Activated T-cell treated with anti-CD3 and anti-CD28 coated beads for 4 hours (primary cell): ENCODE data around the gene PTGDS.
"Not testable (repeated sequence)": the region's sequence is repeated elsewhere in the genome, so short reads cannot be mapped to it uniquely, and the experiment has no call there.

ENCODE experiments used
- DNase-seq: peaks from one replicate; pipeline ENCODE4 v3.0.0-alpha.2; 2020

PTGDS gene

GRCh38 chr9:136992819-136993369, 15.6 kb downstream of the PTGDS start:
- no peak for DNase-seq

- DNase-seq: no peak
These were observed 17.0 kb downstream of the PTGDS start for GRCh38 chr9:136994180-136994887.

DNA sequence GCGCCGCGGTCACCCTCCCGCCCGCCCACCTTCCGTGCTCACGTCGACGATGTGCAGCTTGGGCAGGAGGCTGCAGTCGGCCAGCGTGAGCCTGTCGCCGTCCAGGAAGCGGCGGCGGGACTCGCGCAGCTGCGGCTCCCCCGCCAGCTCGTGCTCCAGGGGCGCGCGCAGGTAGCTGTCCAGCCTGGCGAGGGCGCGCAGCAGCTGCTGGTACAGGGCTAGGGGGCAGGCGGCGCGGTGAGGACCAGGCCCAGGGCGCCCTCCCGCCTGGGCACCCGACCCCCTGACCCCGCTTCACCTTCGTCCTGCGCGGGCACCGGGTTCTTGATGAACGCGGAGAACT, 17.6 kb downstream of the PTGDS start:
- no peak for DNase-seq

GRCh38 chr9:136995362-136995761, 18.1 kb downstream of the PTGDS start:
- no peak for DNase-seq

- no peak for DNase-seq
These were observed 18.5 kb downstream of the PTGDS start for GRCh38 chr9:136995772-136996311.

- no peak for DNase-seq
These were observed 19.3 kb downstream of the PTGDS start, which contains the start of gene CLIC3 for GRCh38 chr9:136996361-136997292. Gene CLIC3, minus strand, starts transcription at chr9:136996568. Its CDS starts 25 bp downstream, at chr9:136996543.

DNA sequence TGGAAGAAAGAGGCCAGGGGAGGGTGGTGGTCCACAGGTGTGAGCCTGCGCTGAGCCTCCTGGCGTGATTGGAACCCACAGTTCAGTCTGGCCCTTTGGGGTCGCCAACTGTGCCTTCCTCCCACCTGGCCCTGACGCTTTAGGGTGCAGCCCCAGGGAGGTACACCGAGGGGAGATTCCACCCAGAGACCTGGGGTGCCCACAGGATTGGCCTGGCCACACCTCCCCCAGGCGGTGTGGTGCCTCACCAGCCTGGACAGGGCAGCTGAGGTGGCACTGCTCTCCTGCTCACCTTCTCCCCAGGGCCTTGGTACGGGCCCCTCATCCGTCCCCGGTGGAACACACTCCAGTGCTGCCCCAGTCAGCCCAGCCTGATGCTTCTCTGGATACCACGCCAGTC, 20.1 kb downstream of the PTGDS start:
- no peak for DNase-seq

- no peak for DNase-seq
These were observed 20.5 kb downstream of the PTGDS start for GRCh38 chr9:136997830-136998234.

DNA sequence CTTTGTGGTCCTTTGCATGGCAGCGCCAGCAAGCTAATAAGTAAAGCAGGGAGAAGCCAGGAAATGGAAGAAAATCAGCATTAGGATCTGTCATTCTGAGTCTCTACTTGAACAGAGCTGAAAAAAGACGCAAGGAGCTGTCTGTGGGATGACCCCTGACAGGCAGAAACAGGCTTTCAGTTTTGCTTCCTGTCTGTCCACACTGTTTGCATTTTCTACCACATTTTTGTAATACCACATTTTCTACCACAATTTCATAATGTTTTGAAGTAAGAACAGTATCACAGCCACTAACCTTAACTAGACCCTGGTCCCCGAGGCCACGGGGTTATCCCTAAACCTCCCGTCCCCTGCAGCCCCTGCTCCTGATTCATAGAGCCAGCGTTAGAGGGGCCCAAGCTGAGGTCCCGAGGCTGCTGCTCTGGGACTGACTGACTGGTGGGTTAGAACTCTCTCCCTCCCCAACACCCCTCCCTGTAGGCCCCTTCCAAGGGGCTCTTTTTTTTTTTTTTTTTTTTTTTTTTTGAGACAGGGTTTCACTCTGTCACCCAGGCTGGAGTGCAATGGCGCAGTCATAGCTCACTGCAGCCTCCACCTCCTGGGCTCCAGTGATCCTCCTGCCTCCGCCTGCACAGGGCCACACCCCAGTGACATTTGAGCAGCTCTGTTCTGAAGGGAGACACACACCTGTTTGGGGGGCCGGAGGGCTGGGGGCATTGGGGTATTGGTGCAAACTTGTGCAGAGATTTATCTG, 23.1 kb downstream of the PTGDS start:
- no peak for DNase-seq

GRCh38 chr9:137001857-137002645, 24.7 kb downstream of the PTGDS start:
- DNase-seq: no peak

DNA sequence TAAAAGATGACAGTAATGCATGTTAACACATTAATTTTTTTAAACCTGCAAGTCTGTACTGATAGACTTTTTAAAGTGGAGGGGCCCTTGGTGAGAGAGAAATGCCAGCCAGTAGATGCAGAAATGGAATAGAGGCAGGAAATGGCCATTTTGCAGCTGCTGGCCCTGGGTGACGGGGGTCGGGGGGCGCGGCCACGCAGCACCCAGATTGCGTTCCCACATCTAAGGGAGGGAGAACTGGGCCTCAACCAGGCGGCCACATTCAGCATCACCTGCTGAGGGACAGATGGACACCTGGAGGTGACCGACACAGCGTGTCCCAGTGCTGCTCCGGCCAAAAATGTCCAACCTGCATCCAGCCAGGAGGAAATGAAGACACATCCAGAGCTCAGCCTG, 25.3 kb downstream of the PTGDS start:
- DNase-seq: no peak

GRCh38 chr9:137004285-137004684, 27.0 kb downstream of the PTGDS start:
- DNase-seq: not testable (repeated sequence)

GRCh38 chr9:137006116-137007003, 29.1 kb downstream of the PTGDS start:
- DNase-seq: no peak

GRCh38 chr9:137007108-137007815, 30.0 kb downstream of the PTGDS start:
- DNase-seq: no peak

GRCh38 chr9:137007816-137008270, 30.5 kb downstream of the PTGDS start:
- no peak for DNase-seq

GRCh38 chr9:137008312-137008711, 31.0 kb downstream of the PTGDS start:
- DNase-seq: no peak

DNA sequence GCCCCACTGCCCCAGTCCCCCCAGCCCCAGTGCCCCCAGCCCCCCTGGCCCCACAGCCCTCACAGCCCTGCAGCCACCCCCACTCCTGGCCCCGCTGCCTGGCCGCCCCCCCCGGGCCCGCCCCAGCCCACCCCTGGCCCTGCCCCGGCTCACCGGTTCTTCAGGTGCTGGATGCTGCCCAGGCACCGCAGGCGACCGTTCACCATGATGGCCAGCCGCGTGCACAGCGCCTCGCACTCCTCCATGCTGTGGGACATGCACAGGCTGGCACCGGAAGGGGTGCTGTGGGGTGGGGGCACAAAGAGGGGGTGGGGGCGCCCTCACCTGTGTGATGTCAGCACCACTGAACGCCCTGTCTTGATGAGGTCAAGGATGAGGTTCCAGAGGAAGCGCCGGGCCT, 31.9 kb downstream of the PTGDS start:
- no peak for DNase-seq

DNA sequence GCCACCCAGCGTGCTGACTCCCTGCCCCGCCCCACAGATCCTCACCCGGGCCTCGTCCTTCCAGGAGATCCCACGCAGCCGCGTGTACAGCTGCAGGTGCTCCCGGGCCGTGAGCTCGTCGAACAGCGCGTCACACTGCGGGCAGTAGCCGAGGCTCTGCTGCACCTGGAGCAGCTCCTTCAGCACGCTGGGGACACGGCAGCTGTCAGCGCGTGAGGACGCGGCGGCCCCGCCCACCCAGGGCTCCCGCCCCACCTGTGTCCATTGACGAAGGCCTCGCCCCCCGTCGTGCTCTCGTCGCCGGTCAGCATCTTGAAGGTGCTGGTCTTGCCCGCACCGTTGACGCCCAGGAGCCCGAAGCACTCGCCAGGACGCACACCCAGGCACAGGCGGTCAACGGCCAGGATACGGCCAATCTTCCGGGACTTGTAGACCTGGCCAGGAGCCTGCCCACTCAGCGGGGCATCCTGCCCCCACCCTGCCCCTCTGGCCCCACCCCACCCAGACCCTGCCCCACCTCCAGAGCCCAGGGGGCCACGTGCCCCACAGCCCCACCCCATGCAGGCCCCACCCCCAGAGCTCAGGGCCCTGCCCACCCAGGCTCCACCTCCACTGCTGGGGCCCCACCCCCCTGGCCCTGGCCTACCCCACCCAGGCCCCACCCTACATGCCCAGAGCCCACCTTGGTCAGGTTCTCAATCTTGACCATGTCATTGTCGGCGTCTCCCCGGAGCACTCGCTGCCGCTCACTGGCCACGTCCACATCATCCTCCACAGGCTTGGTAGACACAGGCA, 32.8 kb downstream of the PTGDS start:
- no peak for DNase-seq

- DNase-seq: no peak
These were observed 33.9 kb downstream of the PTGDS start for GRCh38 chr9:137011156-137011555.
